PFSK-1 (cell line): Measurements from ENCODE around the gene CTNNBL1.

Source experiments
- POLR2AphosphoS5 ChIP-seq: IDR thresholded peaks from 2 replicates; pipeline ENCODE4 v1.6.1; 2012; ENCODE audit warnings: low read depth, mild to moderate bottlenecking, control low read depth, low read length, moderate library complexity
- SIN3A ChIP-seq: IDR thresholded peaks from 2 replicates; pipeline ENCODE4 v1.6.1; 2012; ENCODE audit warnings: mild to moderate bottlenecking, low read length, moderate library complexity, borderline replicate concordance; ENCODE audit not compliant: insufficient read depth
- TAF1 ChIP-seq: IDR thresholded peaks from 2 replicates; pipeline ENCODE4 v1.6.1; 2012; ENCODE audit warnings: low read length, control low read depth, borderline replicate concordance; ENCODE audit not compliant: insufficient read depth
- TF ChIP-seq, protein P1 (sequence below), 2 experiments: IDR thresholded peaks; 2 replicates each; pipeline versions ENCODE4 v1.6.1 to v1.8.0; 2011 to 2012; ENCODE audit warnings: low read depth in 2 of 2, low read length in 2 of 2, control low read depth in 1 of 2, inconsistent platforms in 1 of 2, mild to moderate bottlenecking in 1 of 2, moderate library complexity in 1 of 2; ENCODE audit not compliant: insufficient read depth in 1 of 2

GRCh38 chr20:37804584-37805566, 111.0 kb downstream of the CTNNBL1 start:
- TF ChIP-seq POLR2AphosphoS5 (no peak), TAF1 (no peak), SIN3A (no peak)
- TF ChIP-seq, protein P1, sequence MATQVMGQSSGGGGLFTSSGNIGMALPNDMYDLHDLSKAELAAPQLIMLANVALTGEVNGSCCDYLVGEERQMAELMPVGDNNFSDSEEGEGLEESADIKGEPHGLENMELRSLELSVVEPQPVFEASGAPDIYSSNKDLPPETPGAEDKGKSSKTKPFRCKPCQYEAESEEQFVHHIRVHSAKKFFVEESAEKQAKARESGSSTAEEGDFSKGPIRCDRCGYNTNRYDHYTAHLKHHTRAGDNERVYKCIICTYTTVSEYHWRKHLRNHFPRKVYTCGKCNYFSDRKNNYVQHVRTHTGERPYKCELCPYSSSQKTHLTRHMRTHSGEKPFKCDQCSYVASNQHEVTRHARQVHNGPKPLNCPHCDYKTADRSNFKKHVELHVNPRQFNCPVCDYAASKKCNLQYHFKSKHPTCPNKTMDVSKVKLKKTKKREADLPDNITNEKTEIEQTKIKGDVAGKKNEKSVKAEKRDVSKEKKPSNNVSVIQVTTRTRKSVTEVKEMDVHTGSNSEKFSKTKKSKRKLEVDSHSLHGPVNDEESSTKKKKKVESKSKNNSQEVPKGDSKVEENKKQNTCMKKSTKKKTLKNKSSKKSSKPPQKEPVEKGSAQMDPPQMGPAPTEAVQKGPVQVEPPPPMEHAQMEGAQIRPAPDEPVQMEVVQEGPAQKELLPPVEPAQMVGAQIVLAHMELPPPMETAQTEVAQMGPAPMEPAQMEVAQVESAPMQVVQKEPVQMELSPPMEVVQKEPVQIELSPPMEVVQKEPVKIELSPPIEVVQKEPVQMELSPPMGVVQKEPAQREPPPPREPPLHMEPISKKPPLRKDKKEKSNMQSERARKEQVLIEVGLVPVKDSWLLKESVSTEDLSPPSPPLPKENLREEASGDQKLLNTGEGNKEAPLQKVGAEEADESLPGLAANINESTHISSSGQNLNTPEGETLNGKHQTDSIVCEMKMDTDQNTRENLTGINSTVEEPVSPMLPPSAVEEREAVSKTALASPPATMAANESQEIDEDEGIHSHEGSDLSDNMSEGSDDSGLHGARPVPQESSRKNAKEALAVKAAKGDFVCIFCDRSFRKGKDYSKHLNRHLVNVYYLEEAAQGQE (IDR thresholded peaks at IDR 0.05; ENCODE audit: insufficient read depth in 1 of 2, low read depth in 2 of 2, low read length in 2 of 2), result no peak
